ENCODE measurements around the gene SLC48A1. TPM values are rescaled to one million over a fixed set of nuclear protein-coding genes. Genes with fewer than 3 reads are reported as not detected.

Gene SLC48A1
- total and polyA plus RNA-seq, 2 donors (not counting 3 experiments of a cell fraction or from before 2014, with no cell fraction given), result 17.3 to 20.3 TPM

DNA sequence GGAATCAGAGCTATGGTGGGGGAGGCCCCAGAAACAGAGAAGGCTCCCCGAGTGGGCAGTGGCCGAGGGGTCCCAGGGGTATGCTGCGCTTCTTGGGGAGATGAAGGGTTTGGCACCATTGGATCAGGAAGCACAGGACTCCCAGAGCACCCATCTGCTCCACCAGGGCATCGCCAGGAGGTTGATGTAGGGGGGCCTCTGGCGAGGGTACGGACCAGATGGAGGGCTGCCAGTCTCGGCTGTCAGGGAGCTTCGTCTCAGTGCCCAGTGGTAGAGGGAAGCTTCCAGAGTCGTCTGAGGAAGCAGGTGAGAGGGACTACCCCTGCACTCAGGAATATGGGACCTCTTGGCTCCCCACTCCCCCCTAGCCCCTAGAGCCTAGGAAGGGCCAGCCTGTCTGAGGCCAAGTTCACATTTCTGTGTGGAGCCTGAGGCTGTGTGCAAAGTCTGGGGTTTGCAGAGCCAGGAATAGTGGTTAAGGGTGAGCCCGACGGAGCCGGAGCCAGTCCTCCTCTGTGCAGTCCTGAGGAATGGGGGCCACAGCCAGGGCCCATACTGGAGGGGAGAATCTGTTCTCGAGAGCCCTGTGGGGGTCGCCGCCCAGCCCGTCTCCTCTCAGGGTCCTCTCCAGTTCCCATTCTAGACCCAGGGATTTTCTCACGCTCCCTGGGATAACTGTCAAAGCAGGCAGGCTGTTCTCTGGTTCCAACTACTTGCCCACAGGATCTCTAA lies 10.2 kb downstream of the SLC48A1 start:
- Histone ChIP-seq H3K9me3 (replicated peaks; ENCODE audit: control insufficient read depth, insufficient read depth, low read length) (no peaks in the 10 kb centered on the region), H3K27ac (ENCODE audit: insufficient read depth, low read depth, low read length) (no peak overlapping the region), H3K27me3 (ENCODE audit: control insufficient read depth in 2 of 2, insufficient read depth in 2 of 2, low read length in 2 of 2) (no peaks in the 10 kb centered on the region), H3K36me3 (ENCODE audit: control insufficient read depth in 2 of 2, extremely low read depth in 1 of 2, insufficient read depth in 2 of 2, low read length in 2 of 2) (peaks cover 30 to 55% of the 10 kb centered on the region in 2 experiments), H4K20me1 (replicated peaks; ENCODE audit: control insufficient read depth, extremely low read depth, insufficient read depth, low read length) (no peaks in the 10 kb centered on the region), H2AFZ (ENCODE audit: low read depth, low read length) (no peak overlapping the region), H3K79me2 (ENCODE audit: control insufficient read depth, insufficient read depth, low read length) (no peaks in the 10 kb centered on the region), H3K4me2 (ENCODE audit: insufficient read depth, low read length) (no peak overlapping the region), H3K4me1 (ENCODE audit: control insufficient read depth, extremely low read depth, insufficient read depth, low read length) (peaks cover 13% of the 10 kb centered on the region), H3K9me1 (replicated peaks; ENCODE audit: control insufficient read depth, extremely low read depth, insufficient read depth, low read length) (no peaks in the 10 kb centered on the region), H3K9ac (replicated peaks; ENCODE audit: extremely low read depth, insufficient read depth, low read length) (no peak overlapping the region), H3K4me3 (replicated peaks in 1 of 3; ENCODE audit: insufficient read depth in 1 of 3, low read depth in 1 of 3, low read length in 3 of 3) (no peak overlapping the region)
- dilution Hi-C loops (cut with MboI; ENCODE audit: extremely low pct_ligation_motif_present, low sequenced_read_pairs), result no loop called here
- intact Hi-C loops (cut with micrococcal nuclease), result loop anchor here (5.0 kb wide), 1 partner anchor 34 kb away; the partner anchor contains the start of gene HDAC7
- BruUV-seq (replicated peaks), result TSS peak; percentile 32
- ChIA-PET POLR2A (interaction anchor here (1.5 kb wide), 1 partner anchor 55 kb away, joined by 8 read pairs; no protein-coding TSS in a partner anchor), CTCF (interaction anchor here (7.4 to 10.4 kb wide), 3 partner anchors 40 to 70 kb away, joined by 55 to 244 read pairs (median 133); no protein-coding TSS in a partner anchor)
- DNase-seq (ENCODE audit: low read depth, low spot score) (no peak), FAIRE-seq (no peak)
- TF ChIP-seq, protein P1, sequence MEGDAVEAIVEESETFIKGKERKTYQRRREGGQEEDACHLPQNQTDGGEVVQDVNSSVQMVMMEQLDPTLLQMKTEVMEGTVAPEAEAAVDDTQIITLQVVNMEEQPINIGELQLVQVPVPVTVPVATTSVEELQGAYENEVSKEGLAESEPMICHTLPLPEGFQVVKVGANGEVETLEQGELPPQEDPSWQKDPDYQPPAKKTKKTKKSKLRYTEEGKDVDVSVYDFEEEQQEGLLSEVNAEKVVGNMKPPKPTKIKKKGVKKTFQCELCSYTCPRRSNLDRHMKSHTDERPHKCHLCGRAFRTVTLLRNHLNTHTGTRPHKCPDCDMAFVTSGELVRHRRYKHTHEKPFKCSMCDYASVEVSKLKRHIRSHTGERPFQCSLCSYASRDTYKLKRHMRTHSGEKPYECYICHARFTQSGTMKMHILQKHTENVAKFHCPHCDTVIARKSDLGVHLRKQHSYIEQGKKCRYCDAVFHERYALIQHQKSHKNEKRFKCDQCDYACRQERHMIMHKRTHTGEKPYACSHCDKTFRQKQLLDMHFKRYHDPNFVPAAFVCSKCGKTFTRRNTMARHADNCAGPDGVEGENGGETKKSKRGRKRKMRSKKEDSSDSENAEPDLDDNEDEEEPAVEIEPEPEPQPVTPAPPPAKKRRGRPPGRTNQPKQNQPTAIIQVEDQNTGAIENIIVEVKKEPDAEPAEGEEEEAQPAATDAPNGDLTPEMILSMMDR (IDR thresholded peaks at IDR 0.05; ENCODE audit: extremely low read depth in 1 of 2, insufficient read depth in 1 of 2, low read depth in 1 of 2, low read length in 2 of 2), result no peak
- TF ChIP-seq EZH2 (IDR thresholded peaks at IDR 0.05; ENCODE audit: borderline replicate concordance, low read depth, low read length, severe bottlenecking), result no peak
- TF ChIP-seq GATA2 (IDR thresholded peaks at IDR 0.05; ENCODE audit: insufficient read depth, insufficient read length, low read depth, low read length), result no peak
- TF ChIP-seq JUN (IDR thresholded peaks at IDR 0.05; ENCODE audit: borderline replicate concordance, insufficient read depth, insufficient read length, low read depth), result no peak
- TF ChIP-seq MYC (IDR thresholded peaks at IDR 0.05; ENCODE audit: low read depth, low read length), result no peak
- no peak for TF ChIP-seq POLR2AphosphoS5 (IDR thresholded peaks at IDR 0.05; ENCODE audit: insufficient read depth, low read depth, low read length)
- TF ChIP-seq, protein P2, sequence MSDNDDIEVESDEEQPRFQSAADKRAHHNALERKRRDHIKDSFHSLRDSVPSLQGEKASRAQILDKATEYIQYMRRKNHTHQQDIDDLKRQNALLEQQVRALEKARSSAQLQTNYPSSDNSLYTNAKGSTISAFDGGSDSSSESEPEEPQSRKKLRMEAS (IDR thresholded peaks at IDR 0.05; ENCODE audit: insufficient read depth, insufficient read length), result no peak
- no peak for TF ChIP-seq POLR2A (IDR thresholded peaks at IDR 0.05; ENCODE audit: low read depth, low read length)
- TF ChIP-seq FOS (IDR thresholded peaks at IDR 0.05; ENCODE audit: borderline replicate concordance, insufficient read depth, low read length), result no peak

Measured in endothelial cell of umbilical vein (primary cell).